HL-60 (cell line): ENCODE measurements around the gene TMC5.

Experiments used
- CTCF ChIP-seq: IDR thresholded peaks from one replicate; pipeline ENCODE4 v1.5.1; 2011; ENCODE audit warnings: low read length, control low read depth, inconsistent platforms; ENCODE audit not compliant: insufficient read depth
- GABPA ChIP-seq: IDR thresholded peaks from 2 replicates; pipeline ENCODE4 v1.6.1; 2012; ENCODE audit warnings: low read depth
- POLR2AphosphoS5 ChIP-seq: IDR thresholded peaks from 2 replicates; pipeline ENCODE4 v1.6.1; 2012; ENCODE audit warnings: low read depth
- REST ChIP-seq: IDR thresholded peaks from 2 replicates; pipeline ENCODE4 v1.6.1; 2012; ENCODE audit warnings: low read depth; ENCODE audit not compliant: insufficient replicate concordance
- SPI1 ChIP-seq: IDR thresholded peaks from 2 replicates; pipeline ENCODE4 v1.6.1; 2012; ENCODE audit warnings: low read depth, mild to moderate bottlenecking, borderline replicate concordance

- TF ChIP-seq POLR2AphosphoS5 (no peak), CTCF (no peak), REST (no peak), SPI1 (no peak), GABPA (no peak)
These were observed 6.4 kb upstream of the TMC5 start for GRCh38 chr16:19411298-19411697.
